ENCODE results near the gene RTN4RL1.
"Not testable (repeated sequence)": the region's sequence is repeated elsewhere in the genome, so short reads cannot be mapped to it uniquely, and the experiment has no call there.

RTN4RL1 gene

DNA sequence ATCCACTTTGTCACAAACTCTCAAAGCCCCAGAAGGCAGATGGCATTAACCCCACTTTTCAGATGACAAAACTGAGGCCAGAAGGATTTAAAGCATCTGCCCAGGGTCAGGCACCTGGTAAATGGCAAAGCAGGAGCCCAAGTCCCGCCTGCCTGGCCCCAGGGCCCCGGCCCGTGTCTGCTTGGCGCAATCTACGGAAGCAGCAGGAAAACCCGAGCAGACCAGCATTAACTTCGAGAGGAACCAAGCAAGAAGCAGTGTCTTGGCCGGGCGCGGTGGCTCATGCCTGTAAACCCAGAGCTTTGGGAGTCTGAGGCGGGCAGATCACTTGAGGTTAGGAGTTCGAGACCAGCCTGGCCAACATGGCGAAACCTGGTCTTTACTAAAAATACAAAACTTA, 21.6 kb downstream of the RTN4RL1 start:
- DNase-seq (ENCODE audit: low read depth) = no peak

DNA sequence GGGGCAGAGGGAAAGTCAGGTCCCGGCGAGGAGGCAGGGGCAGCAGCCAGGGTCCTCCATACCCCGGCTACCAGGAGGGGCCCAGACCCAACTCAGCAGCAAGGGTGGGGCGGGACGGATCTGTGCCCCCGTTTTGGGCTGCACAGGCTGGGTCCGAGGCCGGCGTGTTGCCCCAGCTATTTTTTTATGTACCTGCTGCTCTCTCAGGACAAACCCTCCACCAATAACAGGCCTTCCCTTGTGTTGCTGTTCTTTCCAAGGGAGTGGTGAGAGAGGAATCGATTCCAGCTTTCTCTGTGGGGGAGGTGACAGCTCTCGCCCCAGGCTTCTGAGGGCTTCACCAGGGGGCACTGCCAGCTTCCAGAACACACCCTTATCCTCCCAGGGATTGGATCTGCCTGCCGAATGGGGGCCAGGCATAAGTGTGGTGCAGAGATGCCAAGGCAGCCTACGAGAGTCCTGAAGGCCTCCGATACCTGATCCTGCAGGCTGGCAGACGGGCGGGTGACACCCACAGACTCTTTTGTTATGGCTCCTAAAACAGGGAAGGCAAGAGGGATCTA, 22.3 kb downstream of the RTN4RL1 start:
- no peak for DNase-seq (ENCODE audit: low read depth)

DNA sequence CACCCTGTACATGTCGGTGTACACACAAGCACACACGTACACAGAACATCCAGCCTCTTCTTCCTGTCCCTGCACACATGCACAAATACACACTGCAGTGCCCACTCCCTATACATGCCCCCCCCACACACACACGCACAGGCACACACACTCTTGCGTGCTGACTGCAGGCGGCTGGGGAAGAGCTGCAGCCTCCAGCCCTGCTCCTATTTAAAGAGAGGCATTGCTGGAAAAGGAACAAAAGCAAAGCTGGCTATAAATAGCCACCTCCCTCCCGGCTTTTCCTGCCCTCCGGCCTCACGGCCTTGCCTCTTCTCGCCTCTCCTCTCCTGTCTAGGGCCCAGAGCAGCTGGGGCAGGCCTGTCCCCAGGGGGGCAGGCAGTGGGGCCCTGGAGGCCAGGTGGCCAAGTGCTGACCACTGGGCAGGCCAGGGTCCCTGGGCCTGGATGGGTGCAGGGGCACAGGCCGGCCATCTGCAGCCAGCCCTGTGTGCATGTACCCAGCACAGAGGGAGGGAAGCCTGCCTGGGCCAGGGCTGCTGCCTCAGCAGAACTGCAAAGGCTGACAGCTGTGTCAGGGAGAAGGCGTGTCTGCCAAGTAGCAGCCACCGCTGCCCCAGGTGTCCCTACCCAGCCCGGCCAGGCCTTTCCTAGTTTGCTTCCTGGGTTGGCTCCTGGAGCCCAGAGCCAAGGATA, 25.4 kb downstream of the RTN4RL1 start:
- no peak for DNase-seq (ENCODE audit: low read depth)

DNA sequence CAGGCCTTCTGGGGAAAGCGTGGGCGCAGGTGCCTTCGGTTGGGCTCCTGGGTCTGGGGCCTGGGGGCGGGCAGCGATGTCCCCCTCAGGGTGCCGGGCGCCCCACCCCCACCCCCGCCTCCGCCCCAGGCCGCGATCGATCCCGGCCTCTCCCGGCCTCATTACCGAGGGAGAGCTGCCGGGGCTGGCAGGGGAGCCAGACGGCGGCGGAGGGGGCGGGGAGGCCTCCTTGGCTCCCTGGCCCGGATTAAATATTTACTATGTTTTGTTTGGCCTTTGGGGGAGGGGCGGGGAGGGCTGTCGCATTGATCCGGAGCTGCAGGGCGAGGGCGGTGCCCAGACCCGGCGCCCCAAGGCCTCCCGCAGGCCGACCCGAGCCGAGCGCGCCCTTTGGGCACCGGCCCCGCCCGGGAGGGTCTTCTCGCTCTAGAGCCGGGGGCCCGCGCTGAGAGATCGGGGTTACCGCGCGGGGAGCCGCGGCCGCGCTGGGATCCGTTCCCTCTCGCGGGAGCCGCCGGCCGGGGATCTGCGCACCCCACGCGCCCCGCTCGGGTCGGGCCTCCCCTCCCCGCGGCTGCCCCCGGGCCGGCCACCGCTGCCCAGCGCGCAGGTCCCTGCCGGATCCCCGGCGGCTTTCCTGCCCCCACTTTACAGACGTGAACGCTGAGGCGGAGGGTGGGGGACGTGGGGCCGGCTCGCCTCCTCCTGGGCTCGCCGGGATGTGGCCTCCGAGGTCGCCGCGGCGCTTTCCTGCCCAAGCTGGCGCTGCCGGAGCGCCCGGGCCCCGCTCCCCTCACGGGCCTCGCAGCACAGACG, 27.0 kb downstream of the RTN4RL1 start:
- DNase-seq (ENCODE audit: low read depth) = no peak

DNA sequence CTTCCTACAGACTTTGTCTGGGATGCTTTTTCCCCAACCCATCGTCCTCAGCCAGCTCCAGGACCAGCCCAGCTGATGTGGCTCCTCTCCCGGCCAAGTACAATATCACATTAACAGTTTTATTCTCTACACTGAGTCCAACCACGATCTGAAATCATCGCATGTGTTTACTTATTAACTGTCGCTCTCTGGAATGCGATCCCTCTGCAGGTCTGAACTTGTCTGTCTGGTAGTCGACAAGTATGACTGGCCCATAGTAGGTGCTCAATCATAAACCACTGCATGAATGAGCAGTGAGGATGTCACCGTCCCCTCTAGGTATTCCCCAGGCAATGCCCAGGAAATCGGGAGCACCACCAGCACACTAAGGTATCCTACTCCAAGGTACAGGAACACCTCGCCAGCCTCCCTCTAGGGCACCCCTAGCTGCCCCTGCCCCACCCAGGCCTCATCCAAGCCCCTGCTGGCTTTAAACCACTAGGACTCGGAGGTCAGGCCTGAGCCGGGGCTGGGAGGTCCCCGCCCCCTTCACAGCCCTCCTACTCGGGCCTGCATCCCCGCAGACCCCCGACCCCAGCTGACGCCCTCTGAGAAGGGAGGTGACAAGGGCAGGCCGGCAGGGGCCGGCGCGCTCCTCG, 27.7 kb downstream of the RTN4RL1 start:
- no peak for DNase-seq (ENCODE audit: low read depth)

DNA sequence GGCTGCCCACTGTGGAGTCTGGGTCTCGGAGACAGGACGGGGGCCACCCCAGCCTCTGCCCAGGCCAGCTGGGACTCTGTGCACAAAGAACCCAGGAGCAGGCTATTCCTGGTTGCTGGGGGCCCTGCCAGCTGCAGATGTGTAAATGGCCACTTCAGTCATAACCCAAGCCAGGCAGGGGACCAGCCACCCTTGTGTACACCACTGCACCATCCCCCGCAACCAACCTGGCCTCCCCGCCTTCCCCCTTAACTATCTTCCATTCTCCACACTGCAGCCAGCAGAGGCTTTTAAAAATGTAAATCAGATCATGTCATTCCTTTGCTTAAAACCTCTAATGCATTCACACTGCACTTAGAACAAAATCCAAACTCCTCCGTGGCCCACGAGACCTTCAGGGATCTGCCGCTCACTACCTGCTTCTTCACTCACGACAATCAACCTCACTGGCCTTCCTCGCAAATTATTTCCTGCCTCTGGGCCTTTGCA, 28.3 kb downstream of the RTN4RL1 start:
- DNase-seq (ENCODE audit: low read depth) = no peak

DNA sequence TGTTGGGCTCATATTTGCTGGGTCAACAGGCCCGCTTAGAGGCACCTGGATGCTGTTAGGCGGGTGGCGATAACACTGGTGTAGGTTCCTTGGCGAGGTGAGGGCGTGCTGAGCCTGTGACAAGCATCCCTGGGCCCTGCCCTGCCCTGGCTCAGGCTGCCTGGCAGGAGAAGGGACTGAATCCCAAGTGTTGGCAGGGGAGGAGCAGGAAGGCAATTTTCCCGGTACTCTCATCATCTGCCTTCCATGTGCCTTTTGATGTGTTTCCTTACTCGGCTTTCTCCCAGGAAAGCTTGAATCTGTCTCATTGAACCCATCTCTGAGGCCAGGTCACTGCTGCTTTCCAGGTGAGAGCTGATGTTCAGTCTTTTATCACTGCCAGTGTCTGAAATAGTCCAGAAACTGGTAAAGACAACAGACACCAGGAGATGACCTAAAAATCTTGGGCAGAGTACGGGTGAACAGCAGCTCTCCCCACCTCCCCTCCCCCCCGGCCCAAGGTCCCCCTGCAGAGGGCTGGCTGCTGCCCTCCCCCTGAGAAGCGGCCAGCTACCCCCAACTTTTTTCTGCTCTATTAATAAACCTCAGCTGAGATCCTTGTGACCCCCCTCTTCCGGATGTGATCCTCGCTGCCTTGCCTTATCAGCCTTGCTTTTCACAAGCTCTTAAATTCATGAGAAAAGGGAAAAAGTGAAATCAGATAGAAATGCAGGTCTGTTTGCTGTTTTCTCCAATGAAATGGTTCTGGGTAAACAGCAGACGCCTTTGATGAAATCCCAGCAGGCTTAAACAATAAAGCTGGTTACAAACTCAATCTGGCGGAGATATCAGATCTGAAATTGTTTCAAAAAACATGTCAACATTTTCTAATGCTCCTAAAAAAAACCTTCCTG, 29.0 kb downstream of the RTN4RL1 start:
- no peak for DNase-seq (ENCODE audit: low read depth)

DNA sequence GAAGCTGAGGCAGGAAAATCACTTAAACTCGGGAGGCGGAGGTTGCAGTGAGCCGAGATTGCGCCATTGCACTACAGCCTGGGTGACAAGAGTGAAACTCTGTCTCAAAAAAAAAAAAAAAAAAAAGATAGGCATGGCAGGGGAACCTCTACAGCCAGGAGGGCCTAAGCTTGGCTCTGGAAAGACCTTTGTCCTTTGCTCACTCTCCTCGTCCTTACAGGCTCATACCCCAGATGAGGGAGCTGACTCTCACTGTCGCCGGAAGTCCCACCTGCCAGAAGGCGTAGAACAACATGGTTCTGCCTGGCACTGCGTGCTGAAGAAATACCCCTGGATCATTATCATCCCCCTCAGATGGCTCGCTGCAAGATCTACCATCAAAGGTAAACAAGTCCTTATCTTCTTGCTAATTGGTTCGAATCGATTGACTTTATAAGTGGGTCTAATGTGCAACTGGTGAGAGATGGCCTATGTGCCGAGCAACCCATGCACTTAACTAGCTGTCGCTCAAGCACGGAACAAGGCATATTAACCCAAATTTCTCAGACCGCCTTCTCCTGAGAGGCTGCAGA, 29.7 kb downstream of the RTN4RL1 start:
- DNase-seq (ENCODE audit: low read depth) = no peak

DNA sequence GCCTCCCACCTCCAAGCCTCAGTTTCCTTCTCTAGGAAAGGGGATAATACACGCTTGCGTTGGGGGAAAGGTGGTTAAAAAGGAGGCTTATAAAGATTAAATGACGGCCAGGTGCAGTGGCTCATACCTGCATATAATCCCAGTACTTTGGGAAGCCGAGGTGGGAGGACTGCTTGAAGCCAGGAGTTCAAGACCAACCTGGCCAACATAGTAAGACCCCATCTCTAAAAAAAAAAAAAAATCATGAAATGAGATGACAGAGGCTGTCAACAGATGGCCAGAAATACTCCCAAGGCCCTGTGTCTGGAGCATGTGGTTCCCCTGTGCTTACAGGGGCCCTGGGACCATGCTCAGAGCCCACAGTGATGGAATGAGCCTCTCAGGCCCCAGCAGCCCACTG, 30.4 kb downstream of the RTN4RL1 start:
- no peak for DNase-seq (ENCODE audit: low read depth)

DNA sequence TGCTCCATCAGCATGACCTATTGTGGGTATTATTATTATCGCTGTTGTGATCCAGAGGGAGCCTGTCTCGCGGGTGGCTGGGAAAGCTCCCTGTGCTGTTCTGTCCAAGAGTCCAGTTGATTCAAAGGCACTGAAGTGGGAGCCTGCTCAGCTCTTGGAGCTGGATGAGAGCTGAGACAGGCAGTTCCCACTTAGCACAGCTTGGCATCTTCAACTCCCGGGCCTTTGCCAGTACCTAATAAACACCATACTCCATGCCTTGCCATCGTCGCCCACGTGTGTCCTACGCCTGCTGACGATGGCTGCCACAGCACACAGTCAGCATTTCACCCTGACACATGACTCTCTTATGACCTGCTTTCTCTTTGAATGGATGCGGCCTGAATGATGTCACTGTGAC, 32.6 kb downstream of the RTN4RL1 start:
- no peak for DNase-seq (ENCODE audit: low read depth)

DNA sequence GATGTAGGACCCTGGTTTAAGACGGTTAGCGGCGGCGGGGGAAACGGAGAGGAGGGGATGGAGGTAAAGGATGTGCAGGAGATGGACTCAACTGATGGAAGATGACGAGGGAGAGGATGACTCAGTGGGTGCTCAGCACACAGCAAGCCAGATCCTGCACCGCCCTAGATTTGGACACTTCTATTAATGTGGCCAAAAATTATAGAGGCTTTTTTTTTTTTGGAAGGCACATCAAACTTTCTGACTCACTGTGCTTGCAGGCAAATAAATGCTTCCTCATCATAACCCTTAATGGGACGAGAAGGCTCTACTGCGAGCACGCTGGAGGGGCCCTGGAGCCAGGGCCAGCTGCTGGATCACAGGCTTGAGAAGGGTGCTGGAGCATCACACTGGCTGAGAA, 36.0 kb downstream of the RTN4RL1 start:
- no peak for DNase-seq (ENCODE audit: low read depth)

DNA sequence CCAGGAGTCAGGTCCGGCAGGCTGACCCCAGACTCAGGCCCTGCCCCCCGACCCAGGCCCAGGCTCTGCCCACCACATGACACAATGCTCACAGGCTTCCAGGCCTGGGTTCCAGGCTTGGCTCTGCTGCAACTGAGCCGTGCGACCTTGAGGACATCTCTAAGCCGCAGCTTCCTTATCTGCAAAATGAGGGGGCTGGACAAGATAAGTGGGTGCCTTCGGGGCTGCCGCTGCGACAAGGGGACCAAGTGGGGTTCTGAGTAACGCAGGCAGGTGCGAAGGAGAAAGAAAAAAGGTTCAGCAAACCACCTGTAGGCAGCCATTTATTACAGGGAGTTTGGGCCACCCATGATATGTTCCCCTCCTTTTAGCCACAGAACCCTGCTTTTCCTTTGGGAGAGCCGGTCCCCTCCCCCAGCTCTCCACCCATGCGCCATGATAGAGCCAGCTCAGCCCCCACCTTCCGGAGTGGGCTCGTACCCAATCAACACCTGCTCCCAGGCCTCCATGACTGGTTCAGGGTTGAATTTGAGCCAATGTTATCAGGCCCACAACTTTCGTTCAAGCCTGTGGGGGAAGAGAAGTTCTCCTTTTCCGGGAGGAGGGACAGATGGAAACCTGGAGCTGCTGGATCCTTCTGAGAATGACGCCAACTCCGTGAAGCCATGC, 38.2 kb downstream of the RTN4RL1 start:
- DNase-seq (ENCODE audit: low read depth) = no peak

DNA sequence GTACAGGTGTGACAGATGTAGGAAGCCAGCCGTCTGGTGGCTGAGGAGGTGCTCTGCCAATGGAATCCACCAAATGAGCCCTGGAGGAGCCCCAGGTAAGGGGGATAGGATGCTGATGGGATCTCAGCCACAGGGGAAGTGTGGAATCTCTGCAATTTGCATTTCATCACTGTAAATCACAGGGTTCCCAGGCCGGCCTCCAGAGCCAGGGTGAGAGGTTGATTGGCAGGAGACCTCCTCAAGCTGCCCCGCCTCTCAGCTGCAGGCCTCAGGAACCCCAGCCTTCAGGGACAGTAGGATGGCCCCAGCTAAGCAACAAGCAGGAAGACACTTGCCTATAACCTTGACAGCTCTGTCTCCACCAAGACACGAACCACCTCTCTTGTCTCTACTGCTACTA, 39.4 kb downstream of the RTN4RL1 start:
- no peak for DNase-seq (ENCODE audit: low read depth)

DNA sequence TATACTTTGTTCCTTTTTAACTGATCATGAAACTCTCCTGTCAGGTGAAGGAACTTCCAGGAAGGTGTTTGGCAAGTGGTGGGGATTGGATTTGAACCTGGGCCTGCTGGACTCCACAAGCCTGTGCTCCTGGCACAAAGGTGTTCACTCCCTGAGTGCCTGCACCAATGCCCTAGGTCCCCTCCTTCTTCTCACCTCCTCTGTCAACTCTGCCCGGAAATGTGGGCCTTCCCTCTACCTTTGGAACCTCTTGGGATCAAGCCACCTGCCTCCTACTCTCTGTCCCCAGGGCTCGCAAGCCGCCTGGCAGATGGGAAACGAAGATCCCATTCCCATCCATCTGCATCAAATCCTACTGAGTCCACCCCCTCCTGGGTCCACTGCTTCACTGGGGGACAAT, 40.0 kb downstream of the RTN4RL1 start:
- DNase-seq (ENCODE audit: low read depth) = no peak

DNA sequence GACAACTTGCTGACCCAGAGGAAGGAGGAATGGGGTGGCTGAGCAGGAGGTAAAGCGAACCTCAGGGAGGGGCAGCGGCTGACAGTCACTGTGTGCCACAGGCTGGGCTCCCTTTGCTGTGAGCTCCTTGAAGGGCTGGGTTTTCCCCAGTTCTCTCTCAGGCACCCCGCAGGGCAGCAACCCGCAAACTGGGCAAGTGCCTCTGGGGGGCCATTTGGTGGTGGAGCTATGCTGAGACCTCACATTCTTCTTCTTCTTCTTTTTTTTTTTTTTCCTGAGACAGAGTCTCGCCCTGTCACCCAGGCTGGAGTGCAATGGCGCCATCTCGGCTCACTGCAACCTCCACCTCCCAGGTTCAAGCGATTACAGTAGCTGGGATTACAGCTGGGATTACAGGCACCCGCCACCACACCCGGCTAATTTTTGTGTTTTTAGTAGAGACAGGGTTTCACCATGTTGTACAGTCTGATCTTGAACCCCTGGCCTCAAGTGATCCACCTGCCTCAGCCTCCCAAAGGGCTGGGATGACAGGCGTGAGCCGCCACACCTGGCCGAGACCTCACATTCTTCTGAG, 42.3 kb downstream of the RTN4RL1 start:
- DNase-seq (ENCODE audit: low read depth) = not testable (repeated sequence)

DNA sequence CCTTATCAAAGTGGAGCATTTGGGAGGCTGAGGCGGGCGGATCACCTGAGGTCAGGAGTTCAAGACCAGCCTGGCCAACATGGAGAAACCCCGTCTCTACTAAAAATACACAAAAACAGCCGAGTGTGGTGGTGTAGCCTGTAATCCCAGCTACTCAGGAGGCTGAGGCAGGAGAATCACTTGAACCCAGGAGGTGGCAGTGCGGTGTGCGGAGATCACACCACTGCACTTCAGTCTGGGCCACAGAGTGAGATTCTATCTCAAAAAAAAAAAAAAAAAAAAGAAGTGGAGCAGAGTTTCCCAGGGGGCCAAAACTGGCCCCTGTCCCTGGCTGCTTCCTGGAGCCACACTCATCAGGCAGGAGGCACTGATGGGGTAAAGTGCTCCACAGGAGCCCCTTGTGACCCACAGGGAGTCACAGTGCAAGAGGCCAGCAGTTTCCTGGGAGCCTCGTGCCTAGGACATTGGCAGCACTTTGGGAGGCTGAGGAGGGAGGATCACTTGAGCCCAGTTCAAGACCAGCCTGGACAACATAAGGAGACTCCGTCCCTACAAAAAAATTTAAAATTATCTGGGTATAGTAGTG, 44.4 kb downstream of the RTN4RL1 start:
- DNase-seq (ENCODE audit: low read depth) = no peak

DNA sequence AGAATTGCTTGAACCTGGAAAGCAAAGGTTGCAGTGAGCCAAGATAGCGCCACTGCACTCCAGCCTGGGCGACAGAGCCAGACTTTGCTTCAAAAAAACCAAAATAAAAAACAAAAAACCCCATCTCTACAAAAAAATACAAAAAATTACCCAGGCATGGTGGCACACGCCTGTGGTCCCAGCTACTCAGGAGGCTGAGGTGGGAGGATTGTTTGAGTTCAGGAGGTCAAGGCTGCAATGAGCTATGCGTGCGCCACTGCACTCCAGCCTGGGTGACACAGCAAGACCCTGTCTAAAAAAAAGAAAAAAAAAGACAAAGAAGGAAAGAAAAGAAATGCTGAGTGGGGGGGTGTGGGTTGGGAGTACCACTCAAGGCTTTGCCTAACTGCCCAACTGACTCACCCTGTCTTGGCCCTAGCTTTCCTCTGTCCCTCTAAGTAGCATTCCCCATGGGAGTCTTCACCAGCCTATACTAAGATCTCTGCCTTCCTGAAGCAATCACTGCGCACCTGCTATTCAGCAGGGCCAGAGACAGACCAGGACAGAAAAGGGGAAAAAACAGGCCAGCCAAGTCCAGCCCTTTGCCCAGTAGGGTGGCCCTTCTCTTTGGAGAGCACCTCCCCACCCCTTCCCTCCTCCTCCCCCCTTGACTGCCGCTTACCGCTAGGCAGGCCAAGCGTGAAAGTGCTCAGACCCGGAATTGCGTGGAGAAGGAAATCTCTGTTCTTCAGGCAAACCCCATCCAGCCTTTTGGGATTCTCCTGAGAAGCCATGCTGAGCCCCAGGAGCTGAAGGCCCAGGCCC, 45.8 kb downstream of the RTN4RL1 start:
- DNase-seq (ENCODE audit: low read depth) = no peak

DNA sequence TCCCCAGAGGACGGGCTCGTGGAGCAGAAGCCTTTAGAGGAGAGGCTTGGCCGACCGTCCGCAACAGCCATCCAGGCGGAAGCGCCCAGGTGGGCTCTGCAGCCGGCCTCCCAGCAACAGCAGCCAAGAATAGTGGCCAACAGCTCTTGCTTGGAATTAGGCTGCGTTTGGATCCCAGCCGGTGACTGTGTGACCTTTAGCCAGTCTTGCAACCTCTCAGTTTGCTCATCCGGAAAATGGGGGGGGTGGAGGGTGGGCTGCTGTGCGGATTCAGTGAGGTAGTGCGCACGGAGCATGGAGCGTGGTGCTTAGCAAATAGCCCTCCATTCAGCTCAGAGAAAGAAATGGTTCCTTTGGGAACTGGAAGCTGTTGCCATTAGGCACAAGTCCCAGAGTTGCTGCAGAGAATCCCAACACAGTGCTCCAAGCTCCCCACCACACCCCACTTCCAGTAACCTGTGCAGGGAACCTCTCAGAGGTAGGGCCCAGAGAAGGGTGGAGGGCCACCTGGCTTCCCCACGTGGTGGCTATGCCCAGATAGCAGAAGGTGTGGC, 46.7 kb downstream of the RTN4RL1 start:
- DNase-seq (ENCODE audit: low read depth) = no peak
